Measurements from ENCODE around the gene ZFP36L1.

The ZFP36L1 gene

GRCh38 chr14:68809524-68809923 lies 16.7 kb upstream of the ZFP36L1 start:
- no peak overlapping the region for H3K27ac ChIP-seq
- no peak for TF ChIP-seq CTCF (conservative IDR thresholded peaks at IDR 0.05)

DNA sequence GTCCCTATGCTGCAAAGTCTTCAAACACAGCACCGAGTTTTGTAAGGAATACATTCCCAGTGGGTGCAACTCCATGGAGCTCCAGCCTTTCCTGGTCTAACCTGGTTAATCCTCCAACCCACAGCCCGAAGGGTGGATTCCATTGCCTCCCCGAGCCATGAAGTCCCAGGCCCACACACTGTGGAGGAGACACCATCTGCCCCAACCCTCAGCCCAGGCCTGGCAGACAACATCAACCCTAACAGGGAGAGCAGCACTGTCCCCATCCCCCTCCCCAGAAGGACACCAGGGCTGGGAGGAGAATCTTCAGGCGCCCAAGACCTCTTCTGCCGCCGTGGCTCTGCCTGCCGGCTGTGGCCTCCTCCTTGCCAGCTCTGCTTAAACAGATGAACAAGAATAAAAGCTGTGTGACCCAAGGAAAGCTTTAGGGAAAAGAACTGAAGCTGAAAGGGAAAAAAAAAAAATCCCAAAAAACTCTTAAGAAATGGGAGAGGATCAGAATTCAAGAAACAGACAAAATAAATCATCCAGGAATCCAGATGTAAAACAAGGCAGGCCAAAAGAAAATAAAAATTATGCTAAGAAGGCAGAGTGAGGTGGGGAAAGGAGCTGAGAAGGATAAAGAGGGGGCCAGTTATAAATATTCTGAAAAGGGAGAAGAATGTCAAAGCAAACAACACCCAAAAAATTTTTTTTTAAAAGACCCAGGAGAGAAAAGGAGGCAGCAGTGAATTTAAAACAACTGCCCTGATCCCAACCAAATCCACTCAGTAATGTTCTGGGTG lies 16.0 kb upstream of the ZFP36L1 start:
- no peak overlapping the region for H3K27ac ChIP-seq
- no peak for TF ChIP-seq CTCF (conservative IDR thresholded peaks at IDR 0.05)

DNA sequence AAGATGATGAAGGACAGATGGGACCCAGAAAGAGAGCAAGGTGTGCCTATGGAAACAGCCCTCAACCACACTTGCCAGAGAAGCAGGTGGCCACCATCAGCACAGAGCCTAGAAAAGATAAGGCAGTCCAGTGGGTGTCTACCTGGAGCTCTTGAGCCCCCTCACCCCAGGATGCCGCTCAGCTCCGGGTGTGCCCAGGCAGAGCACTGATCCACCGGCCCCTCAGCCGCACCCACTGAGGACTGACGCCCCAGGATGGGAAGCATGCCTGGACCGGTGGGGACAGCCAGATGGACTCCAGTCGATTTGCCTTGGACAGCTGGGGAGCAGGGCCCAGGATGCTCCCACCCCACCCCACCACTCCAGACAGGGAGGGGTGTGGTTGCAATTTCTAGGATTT lies 15.1 kb upstream of the ZFP36L1 start:
- H3K27ac ChIP-seq: no peak overlapping the region
- no peak for TF ChIP-seq CTCF (conservative IDR thresholded peaks at IDR 0.05)

DNA sequence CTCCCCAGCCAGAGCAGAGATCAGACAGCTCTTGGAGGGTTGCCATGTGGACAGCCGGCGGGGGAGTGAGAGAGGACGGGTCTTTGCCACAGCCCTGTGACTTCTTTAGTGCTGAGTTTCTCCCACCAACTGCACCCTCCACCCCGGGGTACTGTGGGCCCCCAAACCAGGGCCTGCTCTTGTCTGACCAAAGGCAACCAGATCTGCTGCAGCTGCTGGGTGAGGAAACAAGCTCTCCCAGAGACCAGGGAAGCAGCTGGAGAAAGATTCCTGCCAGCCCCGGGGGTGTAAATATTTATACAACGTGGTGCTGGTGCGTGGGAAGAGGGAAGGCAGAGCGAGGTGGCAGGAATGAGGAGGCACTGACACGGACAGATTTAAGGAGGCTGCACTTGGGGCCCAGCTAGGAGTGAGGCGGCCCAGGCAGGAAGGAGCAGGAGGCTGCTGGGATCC lies 14.3 kb upstream of the ZFP36L1 start:
- peak overlapping the region; percentile 59 for H3K27ac ChIP-seq
- no peak for TF ChIP-seq CTCF (conservative IDR thresholded peaks at IDR 0.05)

GRCh38 chr14:68806526-68807147 lies 13.8 kb upstream of the ZFP36L1 start:
- no peak for TF ChIP-seq CTCF (conservative IDR thresholded peaks at IDR 0.05)
- H3K27ac ChIP-seq: peak overlapping the region; percentile 59

GRCh38 chr14:68805414-68805813 lies 12.5 kb upstream of the ZFP36L1 start:
- TF ChIP-seq CTCF (conservative IDR thresholded peaks at IDR 0.05): no peak
- no peak overlapping the region for H3K27ac ChIP-seq

DNA sequence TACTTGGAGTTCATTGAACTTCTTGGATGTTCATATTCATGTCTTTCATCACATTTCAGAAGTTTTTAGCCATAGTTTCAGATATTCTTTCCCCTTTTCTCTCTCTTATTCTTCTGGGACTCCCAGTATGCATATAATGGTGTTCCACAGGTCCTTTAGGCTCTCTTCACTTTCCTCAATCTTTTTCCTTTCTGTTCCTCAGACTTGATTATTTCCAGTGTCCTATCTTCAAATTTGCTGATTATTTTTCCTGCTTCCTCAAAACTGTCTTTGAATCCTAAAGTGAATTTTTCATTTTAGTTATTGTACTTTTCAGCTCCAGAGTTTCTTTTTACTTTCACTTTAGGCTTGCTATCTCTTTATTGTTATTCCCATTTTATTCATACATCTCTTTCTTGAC lies 8.8 kb upstream of the ZFP36L1 start:
- TF ChIP-seq CTCF (conservative IDR thresholded peaks at IDR 0.05): no peak
- H3K27ac ChIP-seq: no peak overlapping the region
